Panc1 (cell line): ENCODE measurements around the gene SLC22A12. TPM values are rescaled to one million over a fixed set of nuclear protein-coding genes. Genes with fewer than 3 reads are reported as not detected.

Experiments used
- ATAC-seq: fragments of 200-7000 bp; cut with Tn5 transposase; 2 replicates; pipeline ENCODE4 v1.9.1; 2020; ENCODE audit warnings: mild to moderate bottlenecking, moderate library complexity
- BruUV-seq: library from RNA; stranded (reverse); fragments of 400-500 nt; replicated peaks from 2 replicates; lab custom pipeline; 2021; lab: Mats Ljungman, UMichigan
- CTCF ChIA-PET: fragments of 300-600 bp; sonication (Branson Sonifier 250); formaldehyde crosslinking; loops from one replicate; lab custom pipeline; 2022; ENCODE audit warnings: antibody characterized with exemption; lab: Charles Lee
- POLR2A ChIA-PET: fragments of 300-600 bp; sonication (Branson Sonifier 250); formaldehyde crosslinking; loops from one replicate; lab custom pipeline; 2022; ENCODE audit warnings: antibody characterized with exemption; lab: Charles Lee
- DNase-seq: peaks from one replicate; pipeline ENCODE4 v3.0.0-alpha.2; 2010; ENCODE audit warnings: low read depth, low spot score
- H3K27ac ChIP-seq: 2 replicates; pipeline ENCODE4 v1.5.1; 2011; ENCODE audit warnings: mild to moderate bottlenecking, low read length, inconsistent platforms
- H3K27me3 ChIP-seq: fragments of 200-500 bp; sonication (Bioruptor generic); 2 replicates; pipeline ENCODE4 v1.6.0; 2014; ENCODE audit warnings: low read length, inconsistent platforms; ENCODE audit not compliant: control insufficient read depth, insufficient read depth
- H3K36me3 ChIP-seq: fragments of 200-500 bp; sonication (Bioruptor generic); 2 replicates; pipeline ENCODE4 v1.5.1; 2014; ENCODE audit warnings: inconsistent platforms, mild to moderate bottlenecking, low read length, moderate library complexity; ENCODE audit not compliant: control insufficient read depth, insufficient read depth
- H3K4me1 ChIP-seq: 2 replicates; pipeline ENCODE4 v1.5.1; 2011; ENCODE audit warnings: inconsistent platforms, mild to moderate bottlenecking, low read length, moderate library complexity; ENCODE audit not compliant: control insufficient read depth, insufficient read depth
- H3K4me3 ChIP-seq, 2 experiments: 2 replicates each; pipeline ENCODE4 v1.5.1; 2011 to 2012; ENCODE audit warnings: low read depth in 2 of 2, low read length in 2 of 2, mild to moderate bottlenecking in 2 of 2, inconsistent platforms in 1 of 2, moderate library complexity in 1 of 2
- H3K9me3 ChIP-seq: fragments of 200-500 bp; sonication (Bioruptor generic); 2 replicates; pipeline ENCODE4 v1.5.1; 2014; ENCODE audit warnings: low read depth, mild to moderate bottlenecking, inconsistent platforms, low read length, moderate library complexity; ENCODE audit not compliant: control insufficient read depth, insufficient read depth
- POLR2AphosphoS5 ChIP-seq: IDR thresholded peaks from 2 replicates; pipeline ENCODE4 v1.6.1; 2012; ENCODE audit warnings: mild to moderate bottlenecking, low read depth, low read length, moderate library complexity
- SIN3A ChIP-seq: IDR thresholded peaks from 2 replicates; pipeline ENCODE4 v1.6.1; 2012; ENCODE audit warnings: low read depth, mild to moderate bottlenecking, low read length, moderate library complexity, borderline replicate concordance; ENCODE audit not compliant: insufficient read depth
- TCF7L2 ChIP-seq: IDR thresholded peaks from 2 replicates; pipeline ENCODE4 v1.6.1; 2011; ENCODE audit warnings: mild to moderate bottlenecking, low read depth, low read length, inconsistent platforms
- in situ Hi-C: cut with HindIII; loops from 2 replicates; pipeline ENCODE4 v1.10.0; 2016; ENCODE audit warnings: low sequenced_read_pairs, low pct_unique_long_range_greater_than_20kb
- intact Hi-C: fragments of 100-400 bp; cut with micrococcal nuclease; formaldehyde crosslinking; loops from one replicate; pipeline ENCODE4 v1.10.0; 2022; ENCODE audit not compliant: unreplicated experiment
- total RNA-seq: library from RNA; stranded (reverse); gene quantifications from one replicate; pipeline ENCODE4 v1.2.1, GENCODE V29; 2021; ENCODE audit not compliant: unreplicated experiment
- TF ChIP-seq, protein P1 (sequence below): fragments of 450-650 bp; IDR thresholded peaks from 2 replicates; pipeline ENCODE4 v1.5.1; 2017; ENCODE audit warnings: mild to moderate bottlenecking
- TF ChIP-seq, protein P2 (sequence below), 2 experiments: IDR thresholded peaks; 2 replicates each; pipeline ENCODE4 v1.6.1; 2011 to 2012; ENCODE audit warnings: low read depth in 2 of 2, control low read depth in 1 of 2, low read length in 1 of 2, mild to moderate bottlenecking in 1 of 2, moderate library complexity in 1 of 2; ENCODE audit not compliant: insufficient read depth in 1 of 2

The SLC22A12 gene
- total RNA-seq, 1 experiment from 2014 or later = not detected

DNA sequence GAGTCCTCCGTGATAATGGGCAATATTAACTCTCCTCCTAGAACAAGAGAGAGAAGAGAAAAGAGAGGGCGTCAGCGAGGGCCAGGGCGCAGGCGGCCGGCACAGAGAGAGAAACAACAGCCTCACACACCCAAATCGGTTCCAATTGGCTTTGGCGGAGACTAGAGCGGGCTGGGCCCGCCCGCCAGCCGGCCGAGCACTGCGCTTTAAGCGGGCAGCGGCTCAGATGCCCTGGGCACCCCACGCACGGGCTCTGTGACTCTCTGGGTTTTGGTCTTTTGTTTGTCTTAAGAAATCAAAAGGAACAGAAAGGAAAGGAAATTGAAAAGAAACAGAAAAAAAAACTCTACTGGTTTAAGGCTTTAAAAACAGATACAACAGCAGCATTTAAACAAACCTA lies 17.0 kb downstream of the SLC22A12 start:
- H3K4me3 ChIP-seq = no peak overlapping the region

DNA sequence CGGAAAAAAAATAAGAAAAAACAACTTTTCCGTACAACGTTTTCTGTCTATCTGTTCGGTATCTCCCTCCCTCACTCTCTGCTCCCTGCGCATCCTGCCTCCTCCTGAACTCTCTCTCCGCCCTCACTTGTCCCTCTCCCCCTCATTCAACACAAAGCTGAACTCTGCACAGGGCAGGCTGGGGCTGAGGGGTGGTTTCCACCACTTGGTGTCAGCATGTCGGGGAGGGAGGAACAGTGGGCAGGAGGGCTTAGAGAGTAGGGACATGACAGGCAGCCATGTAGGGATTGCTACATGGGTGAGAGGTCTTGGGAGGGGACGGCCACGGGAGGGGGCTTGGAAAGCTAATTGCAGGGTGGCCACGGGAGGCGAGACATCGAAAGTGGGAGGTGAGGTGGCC lies 17.6 kb downstream of the SLC22A12 start:
- Histone ChIP-seq H3K27me3 (no peaks in the 10 kb centered on the region), H3K9me3 (no peaks in the 10 kb centered on the region), H3K4me1 (0 out of 2 replicates have a peak, but pooled peaks cover 3% of the 10 kb centered on the region), H3K4me3 (no peak overlapping the region), H3K36me3 (no peaks in the 10 kb centered on the region), H3K27ac (no peak overlapping the region)
- ChIA-PET CTCF (interaction anchor here (0.7 kb wide), 1 partner anchor 295 kb away, joined by 8 read pairs; no protein-coding TSS in a partner anchor), POLR2A (interaction anchor here (0.6 kb wide), 1 partner anchor 183 kb away, joined by 12 read pairs; no protein-coding TSS in a partner anchor)
- BruUV-seq = no TSS peak
- in situ Hi-C loops = no loop called here
- TF ChIP-seq POLR2AphosphoS5 = no peak
- no peak for TF ChIP-seq TCF7L2
- no peak for TF ChIP-seq SIN3A
- TF ChIP-seq, protein P1, sequence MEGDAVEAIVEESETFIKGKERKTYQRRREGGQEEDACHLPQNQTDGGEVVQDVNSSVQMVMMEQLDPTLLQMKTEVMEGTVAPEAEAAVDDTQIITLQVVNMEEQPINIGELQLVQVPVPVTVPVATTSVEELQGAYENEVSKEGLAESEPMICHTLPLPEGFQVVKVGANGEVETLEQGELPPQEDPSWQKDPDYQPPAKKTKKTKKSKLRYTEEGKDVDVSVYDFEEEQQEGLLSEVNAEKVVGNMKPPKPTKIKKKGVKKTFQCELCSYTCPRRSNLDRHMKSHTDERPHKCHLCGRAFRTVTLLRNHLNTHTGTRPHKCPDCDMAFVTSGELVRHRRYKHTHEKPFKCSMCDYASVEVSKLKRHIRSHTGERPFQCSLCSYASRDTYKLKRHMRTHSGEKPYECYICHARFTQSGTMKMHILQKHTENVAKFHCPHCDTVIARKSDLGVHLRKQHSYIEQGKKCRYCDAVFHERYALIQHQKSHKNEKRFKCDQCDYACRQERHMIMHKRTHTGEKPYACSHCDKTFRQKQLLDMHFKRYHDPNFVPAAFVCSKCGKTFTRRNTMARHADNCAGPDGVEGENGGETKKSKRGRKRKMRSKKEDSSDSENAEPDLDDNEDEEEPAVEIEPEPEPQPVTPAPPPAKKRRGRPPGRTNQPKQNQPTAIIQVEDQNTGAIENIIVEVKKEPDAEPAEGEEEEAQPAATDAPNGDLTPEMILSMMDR = no peak
- TF ChIP-seq, protein P2, sequence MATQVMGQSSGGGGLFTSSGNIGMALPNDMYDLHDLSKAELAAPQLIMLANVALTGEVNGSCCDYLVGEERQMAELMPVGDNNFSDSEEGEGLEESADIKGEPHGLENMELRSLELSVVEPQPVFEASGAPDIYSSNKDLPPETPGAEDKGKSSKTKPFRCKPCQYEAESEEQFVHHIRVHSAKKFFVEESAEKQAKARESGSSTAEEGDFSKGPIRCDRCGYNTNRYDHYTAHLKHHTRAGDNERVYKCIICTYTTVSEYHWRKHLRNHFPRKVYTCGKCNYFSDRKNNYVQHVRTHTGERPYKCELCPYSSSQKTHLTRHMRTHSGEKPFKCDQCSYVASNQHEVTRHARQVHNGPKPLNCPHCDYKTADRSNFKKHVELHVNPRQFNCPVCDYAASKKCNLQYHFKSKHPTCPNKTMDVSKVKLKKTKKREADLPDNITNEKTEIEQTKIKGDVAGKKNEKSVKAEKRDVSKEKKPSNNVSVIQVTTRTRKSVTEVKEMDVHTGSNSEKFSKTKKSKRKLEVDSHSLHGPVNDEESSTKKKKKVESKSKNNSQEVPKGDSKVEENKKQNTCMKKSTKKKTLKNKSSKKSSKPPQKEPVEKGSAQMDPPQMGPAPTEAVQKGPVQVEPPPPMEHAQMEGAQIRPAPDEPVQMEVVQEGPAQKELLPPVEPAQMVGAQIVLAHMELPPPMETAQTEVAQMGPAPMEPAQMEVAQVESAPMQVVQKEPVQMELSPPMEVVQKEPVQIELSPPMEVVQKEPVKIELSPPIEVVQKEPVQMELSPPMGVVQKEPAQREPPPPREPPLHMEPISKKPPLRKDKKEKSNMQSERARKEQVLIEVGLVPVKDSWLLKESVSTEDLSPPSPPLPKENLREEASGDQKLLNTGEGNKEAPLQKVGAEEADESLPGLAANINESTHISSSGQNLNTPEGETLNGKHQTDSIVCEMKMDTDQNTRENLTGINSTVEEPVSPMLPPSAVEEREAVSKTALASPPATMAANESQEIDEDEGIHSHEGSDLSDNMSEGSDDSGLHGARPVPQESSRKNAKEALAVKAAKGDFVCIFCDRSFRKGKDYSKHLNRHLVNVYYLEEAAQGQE (IDR thresholded peaks at IDR 0.05; ENCODE audit: insufficient read depth in 1 of 2, low read depth in 2 of 2, low read length in 1 of 2) = no peak
- DNase-seq (no peak), ATAC-seq (no peak)
- intact Hi-C loops = no loop called here

More for the DNA sequence above, 17.0 kb downstream of the SLC22A12 start:
- Histone ChIP-seq H3K27ac (no peak overlapping the region), H3K27me3 (no peaks in the 10 kb centered on the region), H3K4me1 (0 out of 2 replicates have a peak, but pooled peaks cover 3% of the 10 kb centered on the region), H3K36me3 (no peaks in the 10 kb centered on the region), H3K9me3 (no peaks in the 10 kb centered on the region)
- intact Hi-C loops = no loop called here
- TF ChIP-seq, protein P2 (IDR thresholded peaks at IDR 0.05; ENCODE audit: insufficient read depth in 1 of 2, low read depth in 2 of 2, low read length in 1 of 2) = no peak
- no peak for TF ChIP-seq SIN3A
- DNase-seq = no peak
- ATAC-seq = no peak
- CTCF ChIA-PET = no interaction called here
- in situ Hi-C loops = no loop called here
- POLR2A ChIA-PET = interaction anchor here (0.6 kb wide), 1 partner anchor 182 kb away, joined by 12 read pairs; no protein-coding TSS in a partner anchor
- BruUV-seq = no TSS peak
